ENCODE measurements around the gene KCNF1. TPM values are rescaled to one million over a fixed set of nuclear protein-coding genes. Genes with fewer than 3 reads are reported as not detected.

The KCNF1 gene
- total RNA-seq, 1 donor from 2014 or later: 7.7 TPM

GRCh38 chr2:10909050-10909995, 2.4 kb upstream of the KCNF1 start:
- no peak overlapping the region for H3K27ac Mint-ChIP-seq (ENCODE audit: unreplicated experiment)
- DNase-seq: peak; percentile 79
- peaks cover 22% of the 10 kb centered on the region for H3K27me3 Mint-ChIP-seq (ENCODE audit: unreplicated experiment)
- H3K36me3 Mint-ChIP-seq (ENCODE audit: unreplicated experiment): peaks cover 3% of the 10 kb centered on the region
- peak; percentile 86 for TF ChIP-seq CTCF (IDR thresholded peaks at IDR 0.05; ENCODE audit: partially characterized antibody, unreplicated experiment)
- no peak overlapping the region for H3K4me3 Mint-ChIP-seq (ENCODE audit: unreplicated experiment)
- peaks cover 29% of the 10 kb centered on the region for H3K4me1 Mint-ChIP-seq (ENCODE audit: low read depth, unreplicated experiment)
- H3K9me3 Mint-ChIP-seq (ENCODE audit: unreplicated experiment): peaks cover 16% of the 10 kb centered on the region

GRCh38 chr2:10909996-10910341, 1.8 kb upstream of the KCNF1 start:
- H3K4me1 Mint-ChIP-seq (ENCODE audit: low read depth, unreplicated experiment): peaks cover 29% of the 10 kb centered on the region
- no peaks in the 10 kb centered on the region for H3K36me3 Mint-ChIP-seq (ENCODE audit: unreplicated experiment)
- H3K9me3 Mint-ChIP-seq (ENCODE audit: unreplicated experiment): peaks cover 11% of the 10 kb centered on the region
- no peak overlapping the region for H3K27ac Mint-ChIP-seq (ENCODE audit: unreplicated experiment)
- TF ChIP-seq CTCF (IDR thresholded peaks at IDR 0.05; ENCODE audit: partially characterized antibody, unreplicated experiment): peak; percentile 71
- no peak overlapping the region for H3K4me3 Mint-ChIP-seq (ENCODE audit: unreplicated experiment)
- H3K27me3 Mint-ChIP-seq (ENCODE audit: unreplicated experiment): peaks cover 25% of the 10 kb centered on the region
- DNase-seq: no peak

DNA sequence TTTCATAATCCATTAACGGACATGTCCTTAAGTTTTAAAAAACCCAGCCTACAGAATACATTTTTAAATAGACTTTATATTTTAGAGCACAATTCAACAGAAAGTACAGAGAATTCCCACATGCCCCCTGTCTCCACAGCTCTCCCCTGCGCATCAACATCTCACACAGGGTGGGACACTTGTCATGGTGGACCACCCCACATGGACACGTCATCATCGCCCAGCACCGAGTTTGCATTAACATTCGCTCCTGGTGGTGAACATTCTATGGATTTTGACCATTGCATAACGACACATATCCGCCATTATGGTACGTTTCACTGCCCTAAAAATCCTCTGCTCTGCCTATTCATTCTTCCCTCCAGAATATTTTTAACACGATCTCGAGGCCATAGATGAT, 1.1 kb upstream of the KCNF1 start:
- no peaks in the 10 kb centered on the region for H3K36me3 Mint-ChIP-seq (ENCODE audit: unreplicated experiment)
- peak overlapping the region; percentile 57 for H3K4me3 Mint-ChIP-seq (ENCODE audit: unreplicated experiment)
- no peak for DNase-seq
- TF ChIP-seq CTCF (IDR thresholded peaks at IDR 0.05; ENCODE audit: partially characterized antibody, unreplicated experiment): no peak
- peaks cover 25% of the 10 kb centered on the region for H3K27me3 Mint-ChIP-seq (ENCODE audit: unreplicated experiment)
- H3K4me1 Mint-ChIP-seq (ENCODE audit: low read depth, unreplicated experiment): peaks cover 29% of the 10 kb centered on the region
- peak overlapping the region; percentile 59 for H3K27ac Mint-ChIP-seq (ENCODE audit: unreplicated experiment)
- H3K9me3 Mint-ChIP-seq (ENCODE audit: unreplicated experiment): peaks cover 11% of the 10 kb centered on the region

DNA sequence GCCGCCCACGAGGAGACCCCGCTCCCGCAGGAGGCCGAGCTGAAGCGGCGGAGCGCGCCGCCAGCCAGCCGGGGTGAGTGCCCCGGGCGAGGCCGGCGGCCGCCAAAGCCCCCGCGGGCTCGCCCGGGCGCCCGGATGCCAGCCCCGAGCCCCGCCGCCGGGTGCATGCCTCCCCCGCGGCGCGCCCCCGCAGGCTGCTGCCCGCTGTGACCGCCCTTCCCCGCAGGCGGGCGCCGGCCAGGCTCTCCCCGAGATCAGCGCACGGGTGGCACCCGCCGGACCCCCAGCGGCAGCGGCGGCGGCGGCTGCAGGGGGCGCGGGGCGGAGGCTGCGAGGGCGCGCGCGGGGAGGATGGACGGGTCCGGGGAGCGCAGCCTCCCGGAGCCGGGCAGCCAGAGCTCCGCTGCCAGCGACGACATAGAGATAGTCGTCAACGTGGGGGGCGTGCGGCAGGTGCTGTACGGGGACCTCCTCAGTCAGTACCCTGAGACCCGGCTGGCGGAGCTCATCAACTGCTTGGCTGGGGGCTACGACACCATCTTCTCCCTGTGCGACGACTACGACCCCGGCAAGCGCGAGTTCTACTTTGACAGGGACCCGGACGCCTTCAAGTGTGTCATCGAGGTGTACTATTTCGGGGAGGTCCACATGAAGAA, 470 bp downstream of the KCNF1 start:
- Mint-ChIP-seq H3K9me3 (ENCODE audit: unreplicated experiment) (peaks cover 10% of the 10 kb centered on the region), H3K4me3 (ENCODE audit: unreplicated experiment) (peak overlapping the region; percentile 74), H3K4me1 (ENCODE audit: low read depth, unreplicated experiment) (peaks cover 28% of the 10 kb centered on the region), H3K36me3 (ENCODE audit: unreplicated experiment) (peaks cover 6% of the 10 kb centered on the region), H3K27ac (ENCODE audit: unreplicated experiment) (peak overlapping the region; percentile 46), H3K27me3 (ENCODE audit: unreplicated experiment) (peaks cover 23% of the 10 kb centered on the region)
- TF ChIP-seq CTCF (IDR thresholded peaks at IDR 0.05; ENCODE audit: partially characterized antibody, unreplicated experiment): no peak
- DNase-seq: no peak

Measured in glutamatergic neuron (in vitro differentiated cells).